Fibroblast of pulmonary artery (primary cell): Measurements from ENCODE around the gene HOXA9.

Experiments used
- DNase-seq: peaks from one replicate; pipeline ENCODE4 v3.0.0-alpha.2; 2010; ENCODE audit warnings: low read depth
- H3K4me3 ChIP-seq: replicated peaks from 2 replicates; pipeline ENCODE4 v1.5.1; 2011; ENCODE audit warnings: low read depth, mild to moderate bottlenecking, control low read depth, low read length, moderate library complexity
- CTCF ChIP-seq: IDR thresholded peaks from 2 replicates; pipeline ENCODE4 v1.5.1; 2011; ENCODE audit warnings: mild to moderate bottlenecking, control low read depth, low read length, inconsistent platforms; ENCODE audit errors: missing control alignments

HOXA9 gene

GRCh38 chr7:27141137-27141922 lies 24.0 kb downstream of the HOXA9 start:
- peak overlapping the region; percentile 48 for H3K4me3 ChIP-seq
- no peak for TF ChIP-seq CTCF
- DNase-seq = no peak

- no peak for TF ChIP-seq CTCF
- no peak for DNase-seq
- no peak overlapping the region for H3K4me3 ChIP-seq
Measured at GRCh38 chr7:27140126-27140857, 25.0 kb downstream of the HOXA9 start.

- no peak for DNase-seq
- no peak for TF ChIP-seq CTCF
- H3K4me3 ChIP-seq = no peak overlapping the region
Measured at GRCh38 chr7:27139334-27140125, 25.8 kb downstream of the HOXA9 start.

GRCh38 chr7:27138985-27139333 lies 26.4 kb downstream of the HOXA9 start:
- no peak for TF ChIP-seq CTCF
- H3K4me3 ChIP-seq = no peak overlapping the region
- DNase-seq = no peak

GRCh38 chr7:27138472-27138871 lies 26.9 kb downstream of the HOXA9 start:
- H3K4me3 ChIP-seq = no peak overlapping the region
- no peak for TF ChIP-seq CTCF
- DNase-seq = no peak

GRCh38 chr7:27137640-27138315 lies 27.6 kb downstream of the HOXA9 start:
- TF ChIP-seq CTCF = no peak
- no peak overlapping the region for H3K4me3 ChIP-seq

More at GRCh38 chr7:27137640-27138315, 27.6 kb downstream of the HOXA9 start:
- DNase-seq = no peak
